ENCODE results near the gene MIF. TPM values are rescaled to one million over a fixed set of nuclear protein-coding genes. Genes with fewer than 3 reads are reported as not detected.

MIF gene
- total and polyA plus RNA-seq, 2 donors (not counting 3 experiments of a cell fraction or from before 2014, with no cell fraction given) = 529 to 674 TPM

DNA sequence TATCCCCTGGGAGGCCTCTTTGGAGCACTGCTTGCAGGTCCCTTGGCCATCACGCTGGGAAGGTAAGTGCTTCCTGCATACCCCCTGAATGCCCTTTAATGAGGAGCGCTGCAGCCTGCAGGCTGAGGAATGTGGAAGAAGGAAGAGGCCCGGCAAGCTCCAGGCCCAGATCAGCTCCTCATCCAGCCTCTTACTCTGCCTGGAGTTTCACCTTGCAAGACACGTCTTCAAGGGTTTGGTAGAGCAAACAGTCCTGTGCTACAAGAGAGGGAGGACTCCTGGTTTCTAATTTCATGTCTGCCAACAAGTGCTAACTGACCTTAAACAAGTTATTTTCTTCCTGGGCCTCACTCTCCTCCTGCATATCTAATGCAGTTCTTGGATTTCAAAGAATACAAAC, 25.6 kb upstream of the MIF start:
- ChIA-PET POLR2A (no interaction called here), CTCF (interaction anchor here (1.2 to 1.3 kb wide), 2 partner anchors 11 to 19 kb away, joined by 3 to 5 read pairs; partner anchors contain the start of gene SLC2A11)
- no peak for TF ChIP-seq POLR2AphosphoS5 (IDR thresholded peaks at IDR 0.05; ENCODE audit: insufficient read depth, low read depth, low read length)
- no peak for TF ChIP-seq GATA2 (IDR thresholded peaks at IDR 0.05; ENCODE audit: insufficient read depth, insufficient read length, low read depth, low read length)
- TF ChIP-seq, protein P1, sequence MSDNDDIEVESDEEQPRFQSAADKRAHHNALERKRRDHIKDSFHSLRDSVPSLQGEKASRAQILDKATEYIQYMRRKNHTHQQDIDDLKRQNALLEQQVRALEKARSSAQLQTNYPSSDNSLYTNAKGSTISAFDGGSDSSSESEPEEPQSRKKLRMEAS (IDR thresholded peaks at IDR 0.05; ENCODE audit: insufficient read depth, insufficient read length) = no peak
- intact Hi-C loops (cut with micrococcal nuclease) = loop anchor here (10.0 kb wide), 1 partner anchor 306 kb away; no protein-coding TSS in a partner anchor
- Histone ChIP-seq H4K20me1 (replicated peaks; ENCODE audit: control insufficient read depth, extremely low read depth, insufficient read depth, low read length) (no peaks in the 10 kb centered on the region), H3K79me2 (ENCODE audit: control insufficient read depth, insufficient read depth, low read length) (no peaks in the 10 kb centered on the region), H3K9me3 (replicated peaks; ENCODE audit: control insufficient read depth, insufficient read depth, low read length) (no peaks in the 10 kb centered on the region), H3K4me2 (ENCODE audit: insufficient read depth, low read length) (no peak overlapping the region), H3K9me1 (replicated peaks; ENCODE audit: control insufficient read depth, extremely low read depth, insufficient read depth, low read length) (no peaks in the 10 kb centered on the region), H2AFZ (ENCODE audit: low read depth, low read length) (no peak overlapping the region), H3K4me3 (replicated peaks in 1 of 3; ENCODE audit: insufficient read depth in 1 of 3, low read depth in 1 of 3, low read length in 3 of 3) (no peak overlapping the region), H3K27me3 (ENCODE audit: control insufficient read depth in 2 of 2, insufficient read depth in 2 of 2, low read length in 2 of 2) (no peaks in the 10 kb centered on the region), H3K36me3 (ENCODE audit: control insufficient read depth in 2 of 2, extremely low read depth in 1 of 2, insufficient read depth in 2 of 2, low read length in 2 of 2) (no peaks in the 10 kb centered on the region), H3K27ac (ENCODE audit: insufficient read depth, low read depth, low read length) (no peak overlapping the region), H3K4me1 (ENCODE audit: control insufficient read depth, extremely low read depth, insufficient read depth, low read length) (no peaks in the 10 kb centered on the region), H3K9ac (replicated peaks; ENCODE audit: extremely low read depth, insufficient read depth, low read length) (no peak overlapping the region)
- no TSS peak for BruUV-seq (replicated peaks)
- dilution Hi-C loops (cut with MboI; ENCODE audit: extremely low pct_ligation_motif_present, low sequenced_read_pairs) = no loop called here
- DNase-seq (ENCODE audit: low read depth, low spot score) (no peak), FAIRE-seq (no peak)

DNA sequence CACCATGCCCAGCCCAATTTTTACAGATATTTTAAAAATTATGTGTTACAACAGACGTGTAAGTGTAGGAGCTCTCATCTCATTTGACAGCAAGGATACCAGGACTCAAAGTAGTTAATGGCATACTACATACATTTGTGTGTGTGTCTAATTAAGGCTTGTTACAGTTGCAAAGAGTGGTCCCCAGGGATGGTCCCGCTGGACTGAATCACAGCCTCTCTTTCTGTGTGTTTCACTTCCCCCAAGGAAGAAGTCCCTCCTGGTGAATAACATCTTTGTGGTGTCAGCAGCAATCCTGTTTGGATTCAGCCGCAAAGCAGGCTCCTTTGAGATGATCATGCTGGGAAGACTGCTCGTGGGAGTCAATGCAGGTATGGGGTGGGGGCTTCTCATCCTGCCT, 19.3 kb upstream of the MIF start:
- no peaks in the 10 kb centered on the region for H3K36me3 ChIP-seq (ENCODE audit: control insufficient read depth in 2 of 2, extremely low read depth in 1 of 2, insufficient read depth in 2 of 2, low read length in 2 of 2)
- H3K27ac ChIP-seq (ENCODE audit: insufficient read depth, low read depth, low read length) = no peak overlapping the region
- TF ChIP-seq JUN (IDR thresholded peaks at IDR 0.05; ENCODE audit: borderline replicate concordance, insufficient read depth, insufficient read length, low read depth) = no peak
- no peak for TF ChIP-seq GATA2 (IDR thresholded peaks at IDR 0.05; ENCODE audit: insufficient read depth, insufficient read length, low read depth, low read length)
- TF ChIP-seq POLR2A (IDR thresholded peaks at IDR 0.05; ENCODE audit: low read depth, low read length) = no peak
- no peak for TF ChIP-seq MYC (IDR thresholded peaks at IDR 0.05; ENCODE audit: low read depth, low read length)
- no peak for TF ChIP-seq FOS (IDR thresholded peaks at IDR 0.05; ENCODE audit: borderline replicate concordance, insufficient read depth, low read length)
- TF ChIP-seq, protein P1 (IDR thresholded peaks at IDR 0.05; ENCODE audit: insufficient read depth, insufficient read length) = no peak
- TF ChIP-seq, protein P2, sequence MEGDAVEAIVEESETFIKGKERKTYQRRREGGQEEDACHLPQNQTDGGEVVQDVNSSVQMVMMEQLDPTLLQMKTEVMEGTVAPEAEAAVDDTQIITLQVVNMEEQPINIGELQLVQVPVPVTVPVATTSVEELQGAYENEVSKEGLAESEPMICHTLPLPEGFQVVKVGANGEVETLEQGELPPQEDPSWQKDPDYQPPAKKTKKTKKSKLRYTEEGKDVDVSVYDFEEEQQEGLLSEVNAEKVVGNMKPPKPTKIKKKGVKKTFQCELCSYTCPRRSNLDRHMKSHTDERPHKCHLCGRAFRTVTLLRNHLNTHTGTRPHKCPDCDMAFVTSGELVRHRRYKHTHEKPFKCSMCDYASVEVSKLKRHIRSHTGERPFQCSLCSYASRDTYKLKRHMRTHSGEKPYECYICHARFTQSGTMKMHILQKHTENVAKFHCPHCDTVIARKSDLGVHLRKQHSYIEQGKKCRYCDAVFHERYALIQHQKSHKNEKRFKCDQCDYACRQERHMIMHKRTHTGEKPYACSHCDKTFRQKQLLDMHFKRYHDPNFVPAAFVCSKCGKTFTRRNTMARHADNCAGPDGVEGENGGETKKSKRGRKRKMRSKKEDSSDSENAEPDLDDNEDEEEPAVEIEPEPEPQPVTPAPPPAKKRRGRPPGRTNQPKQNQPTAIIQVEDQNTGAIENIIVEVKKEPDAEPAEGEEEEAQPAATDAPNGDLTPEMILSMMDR (IDR thresholded peaks at IDR 0.05; ENCODE audit: extremely low read depth in 1 of 2, insufficient read depth in 1 of 2, low read depth in 1 of 2, low read length in 2 of 2) = no peak
- no peak for TF ChIP-seq EZH2 (IDR thresholded peaks at IDR 0.05; ENCODE audit: borderline replicate concordance, low read depth, low read length, severe bottlenecking)
- no peak for TF ChIP-seq POLR2AphosphoS5 (IDR thresholded peaks at IDR 0.05; ENCODE audit: insufficient read depth, low read depth, low read length)
- H3K9ac ChIP-seq (replicated peaks; ENCODE audit: extremely low read depth, insufficient read depth, low read length) = no peak overlapping the region
- ChIA-PET POLR2A (no interaction called here), CTCF (interaction anchor here (1.5 to 2.3 kb wide), 3 partner anchors 13 to 25 kb away, joined by 5 to 11 read pairs (median 6); partner anchors contain the start of gene MIF)
- dilution Hi-C loops (cut with MboI; ENCODE audit: extremely low pct_ligation_motif_present, low sequenced_read_pairs) (no loop called here), intact Hi-C loops (cut with micrococcal nuclease) (no loop called here)
- no peaks in the 10 kb centered on the region for H4K20me1 ChIP-seq (replicated peaks; ENCODE audit: control insufficient read depth, extremely low read depth, insufficient read depth, low read length)
- H3K79me2 ChIP-seq (ENCODE audit: control insufficient read depth, insufficient read depth, low read length) = no peaks in the 10 kb centered on the region
- H3K4me3 ChIP-seq (replicated peaks in 1 of 3; ENCODE audit: insufficient read depth in 1 of 3, low read depth in 1 of 3, low read length in 3 of 3) = no peak overlapping the region
- H3K4me1 ChIP-seq (ENCODE audit: control insufficient read depth, extremely low read depth, insufficient read depth, low read length) = no peaks in the 10 kb centered on the region
- no peak for DNase-seq (ENCODE audit: low read depth, low spot score)
- no peak overlapping the region for H3K4me2 ChIP-seq (ENCODE audit: insufficient read depth, low read length)
- no peak for FAIRE-seq
- no peaks in the 10 kb centered on the region for H3K9me1 ChIP-seq (replicated peaks; ENCODE audit: control insufficient read depth, extremely low read depth, insufficient read depth, low read length)
- H3K27me3 ChIP-seq (ENCODE audit: control insufficient read depth in 2 of 2, insufficient read depth in 2 of 2, low read length in 2 of 2) = no peaks in the 10 kb centered on the region
- no TSS peak for BruUV-seq (replicated peaks)
- no peak overlapping the region for H2AFZ ChIP-seq (ENCODE audit: low read depth, low read length)
- H3K9me3 ChIP-seq (replicated peaks; ENCODE audit: control insufficient read depth, insufficient read depth, low read length) = no peaks in the 10 kb centered on the region
